Small intestine (tissue), 7 donors: ENCODE results near the gene PRDM16. TPM values are rescaled to one million over a fixed set of nuclear protein-coding genes. Genes with fewer than 3 reads are reported as not detected.
A peak's percentile ranks its signal among the peaks of the same experiment; 100 is the strongest.

Experiments used
- DNase-seq, 2 donors: peaks; one replicate each; pipeline versions ENCODE4 v3.0.0 to v3.0.0-alpha.2; 2013
- FAIRE-seq: peaks from 2 replicates; lab custom pipeline; 2012; peaks lifted over from hg19 to GRCh38; lab: Jason Lieb, UNC
- H3K27ac ChIP-seq, 3 donors: one replicate each; pipeline ENCODE4 v1.5.1; 2013; ENCODE audit warnings: low read length in 2 of 3, mild to moderate bottlenecking in 2 of 3, control low read depth in 1 of 3, inconsistent platforms in 1 of 3, low read depth in 1 of 3, moderate library complexity in 1 of 3
- H3K27me3 ChIP-seq, 3 donors: one replicate each; pipeline ENCODE4 v1.6.1; 2013; ENCODE audit warnings: low read length in 3 of 3, inconsistent platforms in 1 of 3; ENCODE audit not compliant: control insufficient read depth in 3 of 3, insufficient read depth in 3 of 3
- H3K36me3 ChIP-seq, 3 donors: one replicate each; pipeline ENCODE4 v1.6.1; 2013; ENCODE audit warnings: low read length in 3 of 3, inconsistent platforms in 1 of 3, low read depth in 1 of 3, mild to moderate bottlenecking in 1 of 3, moderate library complexity in 1 of 3; ENCODE audit not compliant: control insufficient read depth in 3 of 3, insufficient read depth in 2 of 3
- H3K4me1 ChIP-seq, 3 donors: one replicate each; pipeline ENCODE4 v1.6.1; 2013; ENCODE audit warnings: low read length in 2 of 3, inconsistent platforms in 1 of 3, low read depth in 1 of 3, mild to moderate bottlenecking in 1 of 3, moderate library complexity in 1 of 3; ENCODE audit not compliant: control insufficient read depth in 3 of 3, insufficient read depth in 2 of 3
- H3K4me3 ChIP-seq, 3 donors: one replicate each; pipeline ENCODE4 v1.5.1; 2013; ENCODE audit warnings: low read length in 3 of 3, control low read depth in 1 of 3, inconsistent platforms in 1 of 3, low read depth in 1 of 3, mild to moderate bottlenecking in 1 of 3, moderate library complexity in 1 of 3
- H3K9me3 ChIP-seq, 2 donors: one replicate each; pipeline ENCODE4 v1.6.1; 2013; ENCODE audit warnings: low read depth in 1 of 2, low read length in 1 of 2; ENCODE audit not compliant: control insufficient read depth in 2 of 2, insufficient read depth in 1 of 2
- WGBS, 3 donors: extraction: QIAGEN DNeasy Blood & Tissue Kit; methylation state at CpG; one replicate each; pipeline ENCODE4 v1.1.7; 2013; 5-methylcytosine and 5-hydroxymethylcytosine counted together
- polyA plus RNA-seq, 4 donors: library from polyadenylated mRNA; stranded (reverse) in 3 of 4; unstranded in 1 of 4; fragments of 200-250 nt in 3 of 4; fragments of 120-200 nt in 1 of 4; gene quantifications; one replicate each; pipeline versions ENCODE4 v1.2.1 to v1.2.3, GENCODE V29; 2013
- donor health status: healthy with polysubstance abuse.
- donor health status: control.
- donor health status: control.
- donor health status: Bipolar disorder and iron deficiency.
- donor health status: healthy.

The PRDM16 gene
- polyA plus RNA-seq, 4 donors = 5.4 to 11.4 (median 8.2) TPM

DNA sequence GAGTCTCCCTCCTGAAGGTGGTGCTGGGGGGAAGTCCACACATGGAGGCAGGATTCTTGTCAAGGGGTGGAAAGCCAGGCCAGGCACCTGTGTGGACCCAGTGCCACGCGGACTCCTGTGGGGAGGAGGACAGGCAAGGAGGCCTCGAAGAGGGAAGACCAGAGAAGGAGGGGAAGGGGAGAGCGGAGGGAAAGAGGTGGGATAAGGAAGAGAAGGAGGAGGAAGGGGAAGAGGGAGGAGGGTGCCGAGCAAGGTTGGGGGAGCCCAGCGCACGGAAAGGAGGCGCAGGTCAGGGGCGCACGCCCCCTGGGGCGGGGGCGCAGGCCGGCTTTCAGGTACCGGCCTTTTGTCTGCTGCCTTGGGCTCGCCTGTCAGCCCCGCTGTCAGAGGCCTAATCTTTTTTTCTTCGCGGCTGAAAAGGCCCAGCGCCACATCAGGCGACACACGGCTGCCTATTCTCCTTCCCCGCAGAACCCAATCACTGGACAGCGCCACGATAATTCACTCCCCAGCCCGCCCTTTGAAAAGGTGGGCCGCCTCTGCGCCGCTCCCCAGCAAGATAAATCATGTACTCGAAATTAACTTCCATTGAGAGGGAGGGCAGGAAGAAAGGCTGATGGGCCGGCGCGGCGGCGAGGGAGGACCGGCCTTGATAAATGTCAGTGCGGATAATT lies 42.5 kb downstream of the PRDM16 start:
- Histone ChIP-seq H3K27ac (no peak overlapping the region), H3K4me3 (no peak overlapping the region), H3K4me1 (peaks cover 4 to 14% (median 5%) of the 10 kb centered on the region in 3 donors), H3K27me3 (no peaks in the 10 kb centered on the region), H3K36me3 (peaks cover 0 to 17% (median 0%) of the 10 kb centered on the region in 3 donors), H3K9me3 (peaks cover 0 to 15% of the 10 kb centered on the region in 2 donors)
- WGBS, 3 donors = 85 to 90% (median 86%) methylated on average over 30 to 35 of the region's 36 CpGs
- DNase-seq = no peak
- no peak for FAIRE-seq

GRCh38 chr1:3112526-3112925 lies 43.5 kb downstream of the PRDM16 start:
- Histone ChIP-seq H3K36me3 (peaks cover 0 to 15% (median 0%) of the 10 kb centered on the region in 3 donors), H3K27ac (no peak overlapping the region), H3K9me3 (peaks cover 0 to 10% of the 10 kb centered on the region in 2 donors), H3K4me1 (peaks cover 4 to 14% (median 5%) of the 10 kb centered on the region in 3 donors), H3K27me3 (no peaks in the 10 kb centered on the region), H3K4me3 (no peak overlapping the region)
- DNase-seq (no peak), FAIRE-seq (no peak)
- WGBS, 3 donors = 90 to 91% (median 90%) methylated on average over 17 of the region's 17 CpGs

- Histone ChIP-seq H3K27ac (no peak overlapping the region), H3K36me3 (peaks cover 0 to 19% (median 0%) of the 10 kb centered on the region in 3 donors), H3K4me1 (peaks cover 4 to 14% (median 5%) of the 10 kb centered on the region in 3 donors), H3K9me3 (peaks cover 0 to 4% of the 10 kb centered on the region in 2 donors), H3K4me3 (no peak overlapping the region), H3K27me3 (no peaks in the 10 kb centered on the region)
- DNase-seq (no peak), FAIRE-seq (no peak)
- 76 to 84% (median 78%) methylated on average over 19 to 20 of the region's 20 CpGs for WGBS, 3 donors
These were observed 44.2 kb downstream of the PRDM16 start for GRCh38 chr1:3113047-3113740.

DNA sequence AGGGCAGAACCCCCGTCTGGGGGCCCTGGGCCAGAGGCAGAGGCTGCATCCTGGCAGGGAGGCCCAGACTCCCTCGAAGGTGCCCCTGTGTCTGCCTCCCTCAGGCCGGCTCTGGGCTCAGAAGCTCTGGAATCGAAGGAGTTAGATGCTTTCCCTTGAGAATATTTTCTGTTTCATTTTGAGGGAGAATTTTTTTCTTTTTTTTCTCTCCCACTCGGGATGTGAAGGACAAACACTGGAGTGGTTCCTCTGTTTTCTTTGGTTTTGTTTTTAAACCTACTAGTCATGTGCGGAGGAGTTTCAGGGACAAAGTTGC lies 44.7 kb downstream of the PRDM16 start:
- Histone ChIP-seq H3K27me3 (no peaks in the 10 kb centered on the region), H3K9me3 (no peaks in the 10 kb centered on the region), H3K27ac (no peak overlapping the region), H3K4me3 (no peak overlapping the region), H3K36me3 (peaks cover 0 to 22% (median 0%) of the 10 kb centered on the region in 3 donors), H3K4me1 (peaks cover 4 to 14% (median 5%) of the 10 kb centered on the region in 3 donors)
- WGBS, 3 donors = 60 to 86% (median 78%) methylated on average over 6 of the region's 6 CpGs
- FAIRE-seq = no peak
- no peak for DNase-seq

- DNase-seq = no peak
- H3K9me3 ChIP-seq = no peaks in the 10 kb centered on the region
- peaks cover 0 to 22% (median 0%) of the 10 kb centered on the region in 3 donors for H3K36me3 ChIP-seq
- peaks cover 4 to 14% (median 5%) of the 10 kb centered on the region in 3 donors for H3K4me1 ChIP-seq
- 92 to 94% (median 92%) methylated on average over 49 of the region's 49 CpGs for WGBS, 3 donors
- no peak overlapping the region for H3K4me3 ChIP-seq
- no peak for FAIRE-seq
- no peak overlapping the region for H3K27ac ChIP-seq
- H3K27me3 ChIP-seq = no peaks in the 10 kb centered on the region
These were observed 45.2 kb downstream of the PRDM16 start for GRCh38 chr1:3114131-3114744.

- Histone ChIP-seq H3K27ac (no peak overlapping the region), H3K4me3 (no peak overlapping the region), H3K9me3 (no peaks in the 10 kb centered on the region), H3K27me3 (no peaks in the 10 kb centered on the region), H3K36me3 (peaks cover 0 to 21% (median 0%) of the 10 kb centered on the region in 3 donors), H3K4me1 (peaks cover 4 to 15% (median 5%) of the 10 kb centered on the region in 3 donors)
- 57 to 77% (median 67%) methylated on average over 8 of the region's 8 CpGs for WGBS, 3 donors
- peak in 1 of 2 donors; percentile 16 for DNase-seq
- no peak for FAIRE-seq
These were observed 45.8 kb downstream of the PRDM16 start for GRCh38 chr1:3114846-3115245.

DNA sequence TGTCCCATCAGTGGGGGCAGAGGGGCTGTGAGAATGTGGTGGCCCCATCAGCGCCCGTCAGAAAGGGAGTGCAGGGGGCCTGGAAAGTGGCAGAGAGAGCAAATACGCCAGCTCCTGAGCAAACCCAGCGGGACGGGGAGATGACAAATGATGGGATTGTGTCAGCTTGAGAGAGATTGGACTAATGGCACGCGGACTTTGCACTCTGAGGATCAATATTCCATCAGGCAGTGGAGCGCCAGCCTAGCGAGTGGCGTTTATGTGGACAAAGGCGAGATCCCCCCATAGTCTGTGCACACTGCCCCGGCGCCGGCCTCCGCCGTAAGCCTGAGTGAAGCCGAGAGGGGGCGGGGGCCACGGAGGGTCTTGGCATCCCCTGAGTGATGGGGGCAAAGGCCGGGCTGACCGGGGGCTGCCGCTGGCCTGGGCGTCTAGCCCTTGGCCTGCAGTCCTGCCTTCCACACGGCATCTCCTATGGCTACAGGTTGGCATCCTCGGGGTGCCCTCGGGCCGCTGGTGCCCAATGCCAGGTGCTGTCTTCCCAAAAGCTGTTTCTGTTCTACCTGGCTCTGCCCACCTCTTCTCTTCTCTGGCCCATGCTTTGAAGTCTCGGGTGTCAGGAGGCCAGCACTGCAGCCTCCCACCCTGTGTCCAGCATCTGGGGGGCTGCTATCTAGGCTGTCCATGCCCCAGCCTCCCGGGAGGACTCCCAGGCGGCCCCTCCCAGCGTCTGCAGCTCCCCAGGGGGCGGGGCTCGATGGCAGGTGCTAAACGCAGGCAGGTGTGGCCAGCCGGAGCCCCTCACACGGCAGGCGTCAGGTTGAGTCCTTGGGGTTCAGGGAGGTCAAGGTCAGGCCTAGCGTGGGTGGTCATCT lies 46.5 kb downstream of the PRDM16 start:
- H3K4me3 ChIP-seq = no peak overlapping the region
- H3K9me3 ChIP-seq = no peaks in the 10 kb centered on the region
- FAIRE-seq = no peak
- no peak overlapping the region for H3K27ac ChIP-seq
- H3K36me3 ChIP-seq = peaks cover 0 to 25% (median 0%) of the 10 kb centered on the region in 3 donors
- 33 to 70% (median 46%) methylated on average over 38 of the region's 38 CpGs for WGBS, 3 donors
- H3K27me3 ChIP-seq = no peaks in the 10 kb centered on the region
- peaks cover 4 to 17% (median 5%) of the 10 kb centered on the region in 3 donors for H3K4me1 ChIP-seq
- DNase-seq = peak; percentile 45 to 80

GRCh38 chr1:3116150-3116510 lies 47.1 kb downstream of the PRDM16 start:
- H3K4me3 ChIP-seq = no peak overlapping the region
- peaks cover 0 to 27% (median 0%) of the 10 kb centered on the region in 3 donors for H3K36me3 ChIP-seq
- no peak for DNase-seq
- no peaks in the 10 kb centered on the region for H3K9me3 ChIP-seq
- no peak for FAIRE-seq
- H3K4me1 ChIP-seq = peaks cover 4 to 22% (median 5%) of the 10 kb centered on the region in 3 donors
- WGBS, 3 donors = 87 to 92% (median 87%) methylated on average over 18 of the region's 18 CpGs
- no peak overlapping the region for H3K27ac ChIP-seq
- H3K27me3 ChIP-seq = no peaks in the 10 kb centered on the region
